H9 (cell line): ENCODE measurements around the gene CAMTA1. TPM values are rescaled to one million over a fixed set of nuclear protein-coding genes. Genes with fewer than 3 reads are reported as not detected.

Experiments used
- DNase-seq: peaks from one replicate; pipeline ENCODE4 v3.0.0-alpha.2; 2017
- H2AFZ ChIP-seq: one replicate; pipeline ENCODE4 v1.6.1; 2013; ENCODE audit warnings: mild to moderate bottlenecking, low read length, control low read depth, moderate library complexity
- H2AK5ac ChIP-seq: 2 replicates; pipeline ENCODE4 v1.6.1; 2013; ENCODE audit warnings: low read length, control low read depth, mixed read lengths; ENCODE audit not compliant: insufficient read length
- H2BK120ac ChIP-seq: one replicate; pipeline ENCODE4 v1.6.1; 2013; ENCODE audit warnings: low read depth, mild to moderate bottlenecking, low read length, control low read depth, inconsistent platforms; ENCODE audit not compliant: poor library complexity, severe bottlenecking
- H2BK12ac ChIP-seq: 2 replicates; pipeline ENCODE4 v1.6.1; 2013; ENCODE audit warnings: low read length, control low read depth, mixed read lengths, low read depth; ENCODE audit not compliant: insufficient read length
- H2BK15ac ChIP-seq: 2 replicates; pipeline ENCODE4 v1.6.1; 2013; ENCODE audit warnings: low read depth, low read length, control low read depth
- H2BK20ac ChIP-seq: one replicate; pipeline ENCODE4 v1.6.1; 2013; ENCODE audit warnings: low read depth, mild to moderate bottlenecking, low read length, control low read depth, inconsistent platforms; ENCODE audit not compliant: poor library complexity, severe bottlenecking
- H2BK5ac ChIP-seq: 2 replicates; pipeline ENCODE4 v1.6.1; 2013; ENCODE audit warnings: low read length, control low read depth, mixed read lengths; ENCODE audit not compliant: insufficient read length
- H3K14ac ChIP-seq: 2 replicates; pipeline ENCODE4 v1.6.1; 2013; ENCODE audit warnings: low read length, control low read depth; ENCODE audit not compliant: insufficient read depth
- H3K18ac ChIP-seq: 2 replicates; pipeline ENCODE4 v1.6.1; 2013; ENCODE audit warnings: low read depth, mild to moderate bottlenecking, mixed read lengths, low read length, control low read depth; ENCODE audit not compliant: insufficient read length
- H3K23ac ChIP-seq: 2 replicates; pipeline ENCODE4 v1.6.1; 2013; ENCODE audit warnings: low read length, control low read depth, mixed read lengths, low read depth; ENCODE audit not compliant: insufficient read length
- H3K23me2 ChIP-seq: 2 replicates; pipeline ENCODE4 v1.6.1; 2013; ENCODE audit warnings: low read depth, mild to moderate bottlenecking, mixed read lengths, low read length, control low read depth; ENCODE audit not compliant: insufficient read length, poor library complexity, severe bottlenecking
- H3K27ac ChIP-seq: 2 replicates; pipeline ENCODE4 v1.5.1; 2013; ENCODE audit warnings: low read length, control low read depth, mixed read lengths, low read depth; ENCODE audit not compliant: insufficient read length
- H3K27me3 ChIP-seq: 2 replicates; pipeline ENCODE4 v1.6.1; 2013; ENCODE audit warnings: low read length, control low read depth, inconsistent platforms; ENCODE audit not compliant: insufficient read depth
- H3K4ac ChIP-seq: 2 replicates; pipeline ENCODE4 v1.6.1; 2013; ENCODE audit warnings: low read depth, mild to moderate bottlenecking, control low read depth, inconsistent platforms, low read length, moderate library complexity
- H3K4me1 ChIP-seq: 2 replicates; pipeline ENCODE4 v1.6.1; 2013; ENCODE audit warnings: low read length, control low read depth, inconsistent platforms; ENCODE audit not compliant: insufficient read depth
- H3K4me2 ChIP-seq: 2 replicates; pipeline ENCODE4 v1.6.1; 2013; ENCODE audit warnings: low read length, control low read depth, mixed read lengths; ENCODE audit not compliant: insufficient read length, insufficient read depth
- H3K56ac ChIP-seq: 2 replicates; pipeline ENCODE4 v1.6.1; 2013; ENCODE audit warnings: low read depth, mild to moderate bottlenecking, mixed read lengths, low read length, control low read depth; ENCODE audit not compliant: insufficient read length
- H3K79me1 ChIP-seq: 2 replicates; pipeline ENCODE4 v1.6.1; 2013; ENCODE audit warnings: low read depth, mild to moderate bottlenecking, moderate library complexity, low read length, control low read depth, inconsistent platforms; ENCODE audit not compliant: insufficient read depth, poor library complexity, severe bottlenecking
- H3K79me2 ChIP-seq: 2 replicates; pipeline ENCODE4 v1.6.1; 2013; ENCODE audit warnings: low read length, control low read depth, inconsistent platforms; ENCODE audit not compliant: insufficient read depth
- H3K9ac ChIP-seq: 2 replicates; pipeline ENCODE4 v1.6.1; 2013; ENCODE audit warnings: low read length, control low read depth, mixed read lengths; ENCODE audit not compliant: insufficient read length; ENCODE audit errors: extremely low read depth
- H3K9me3 ChIP-seq: one replicate; pipeline ENCODE4 v1.6.1; 2013; ENCODE audit warnings: low read depth, low read length, inconsistent platforms; ENCODE audit not compliant: control insufficient read depth
- H3T11ph ChIP-seq: one replicate; pipeline ENCODE4 v1.6.1; 2013; ENCODE audit warnings: mild to moderate bottlenecking, low read length, control low read depth, inconsistent platforms
- H4K20me1 ChIP-seq: one replicate; pipeline ENCODE4 v1.6.1; 2013; ENCODE audit not compliant: control insufficient read depth, insufficient read length, insufficient read depth
- H4K5ac ChIP-seq: 2 replicates; pipeline ENCODE4 v1.6.1; 2013; ENCODE audit warnings: low read depth, mild to moderate bottlenecking, mixed read lengths, low read length, control low read depth; ENCODE audit not compliant: insufficient read length
- H4K8ac ChIP-seq: replicated peaks from 2 replicates; pipeline ENCODE4 v1.6.1; 2013; ENCODE audit warnings: low read length, control low read depth, mixed read lengths, low read depth; ENCODE audit not compliant: insufficient read length
- H4K91ac ChIP-seq: 2 replicates; pipeline ENCODE4 v1.6.1; 2013; ENCODE audit warnings: low read depth, mild to moderate bottlenecking, moderate library complexity, mixed read lengths, low read length, control low read depth; ENCODE audit not compliant: insufficient read length
- H3K27ac Mint-ChIP-seq, 3 experiments: 2 replicates in 2 of 3; 3 replicates in 1 of 3; pipeline ENCODE4 v1.8.0; 2020 to 2021; ENCODE audit warnings: mixed read lengths in 3 of 3, mild to moderate bottlenecking in 1 of 3, moderate library complexity in 1 of 3
- H3K27me3 Mint-ChIP-seq: 2 replicates; pipeline ENCODE4 v1.8.0; 2021; ENCODE audit warnings: low read depth, mild to moderate bottlenecking, moderate library complexity, mixed read lengths
- H3K36me3 Mint-ChIP-seq, 3 experiments: 2 replicates in 2 of 3; 3 replicates in 1 of 3; pipeline ENCODE4 v1.8.0; 2020 to 2021; ENCODE audit warnings: low read depth in 3 of 3, mixed read lengths in 3 of 3; ENCODE audit not compliant: insufficient read depth in 1 of 3
- H3K4me1 Mint-ChIP-seq, 2 experiments: 2 replicates each; pipeline ENCODE4 v1.8.0; 2020; ENCODE audit warnings: mixed read lengths in 2 of 2
- H3K4me3 Mint-ChIP-seq, 2 experiments: 2 replicates in 1 of 2; 3 replicates in 1 of 2; pipeline ENCODE4 v1.8.0; 2020 to 2021; ENCODE audit warnings: mild to moderate bottlenecking in 2 of 2, mixed read lengths in 2 of 2, moderate library complexity in 1 of 2
- H3K9me3 Mint-ChIP-seq, 2 experiments: 2 replicates in 1 of 2; 3 replicates in 1 of 2; pipeline ENCODE4 v1.8.0; 2020; ENCODE audit warnings: mild to moderate bottlenecking in 2 of 2, mixed read lengths in 2 of 2, moderate library complexity in 1 of 2
- WGBS: extraction: QIAGEN DNeasy Blood & Tissue Kit; methylation state at CpG from one replicate; pipeline ENCODE4 v1.1.7; 2013; ENCODE audit warnings: missing lambda C conversion rate, low lambda C conversion rate, mixed read lengths; ENCODE audit not compliant: insufficient read length; ENCODE audit errors: extremely low coverage; 5-methylcytosine and 5-hydroxymethylcytosine counted together
- total RNA-seq: library from RNA; stranded (reverse); gene quantifications from 2 replicates; pipeline ENCODE4 v1.2.1, GENCODE V29; 2021
- TF ChIP-seq, protein P1 (sequence below): fragments of 200-600 bp; sonication (generic); conservative IDR thresholded peaks from 3 replicates; pipeline ENCODE4 v1.8.0; 2021; ENCODE audit warnings: antibody characterized with exemption, mild to moderate bottlenecking

The CAMTA1 gene
- total RNA-seq, 1 experiment from 2014 or later = 115 TPM

DNA sequence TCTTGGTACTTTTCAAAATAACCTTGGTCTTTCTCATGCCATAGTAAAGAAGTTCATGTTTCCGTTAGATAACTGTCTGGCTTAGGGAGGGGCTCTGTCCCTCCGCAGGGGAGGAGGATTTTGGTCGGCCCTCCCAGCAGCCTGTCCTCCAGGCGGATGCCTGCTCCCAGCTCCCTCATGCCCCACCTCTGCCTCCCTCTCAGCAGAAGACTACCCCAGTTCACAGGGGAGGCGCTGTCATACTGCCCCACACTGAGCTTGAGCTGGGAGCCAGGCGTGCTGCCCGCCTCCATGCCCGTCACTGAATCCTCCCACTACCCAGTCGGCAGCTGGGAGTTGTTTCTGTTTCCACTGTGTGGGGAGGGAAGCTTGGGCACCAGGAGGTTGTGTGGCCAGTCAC lies 127.3 kb downstream of the CAMTA1 start:
- H3K4me3 Mint-ChIP-seq = no peak overlapping the region; a peak in 1 of 5 replicates
- no peak overlapping the region for H2AK5ac ChIP-seq
- no peaks in the 10 kb centered on the region for H3K79me2 ChIP-seq
- no peak overlapping the region for H2BK5ac ChIP-seq
- WGBS = no CpG with 5 or more reads among the region's 9 CpGs
- H3K36me3 Mint-ChIP-seq = peaks cover 3 to 7% (median 4%) of the 10 kb centered on the region in 3 experiments; a peak in 6 of 7 replicates
- no peaks in the 10 kb centered on the region for H3K27me3 Mint-ChIP-seq
- no peak overlapping the region for H4K5ac ChIP-seq
- peak overlapping the region; percentile 31; the same call in 1 of the 2 replicates for H3K14ac ChIP-seq
- DNase-seq = no peak
- H3K27ac ChIP-seq = no peak overlapping the region
- H3K23me2 ChIP-seq = no peaks in the 10 kb centered on the region
- no peak overlapping the region for H3K9ac ChIP-seq
- no peak overlapping the region for H2BK12ac ChIP-seq
- H3K23ac ChIP-seq = no peak overlapping the region
- no peaks in the 10 kb centered on the region for H3K27me3 ChIP-seq
- no peak overlapping the region for H3K18ac ChIP-seq
- no peak overlapping the region for H3K56ac ChIP-seq
- peaks cover 4 to 5% of the 10 kb centered on the region in 2 experiments; a peak in 3 of 5 replicates for H3K9me3 Mint-ChIP-seq
- H2BK20ac ChIP-seq = no peak overlapping the region
- peaks cover 4% of the 10 kb centered on the region; the same call in 1 of the 2 replicates for H3K4me1 ChIP-seq
- H3K4ac ChIP-seq = no peak overlapping the region
- H3K9me3 ChIP-seq = no peaks in the 10 kb centered on the region
- H3K27ac Mint-ChIP-seq = peak overlapping the region in 1 of 3 experiments; percentile 57; a peak in 1 of 7 replicates
- H4K20me1 ChIP-seq = no peaks in the 10 kb centered on the region
- H4K91ac ChIP-seq = no peak overlapping the region
- no peak overlapping the region for H2BK120ac ChIP-seq
- no peak overlapping the region for H2AFZ ChIP-seq
- TF ChIP-seq, protein P1, sequence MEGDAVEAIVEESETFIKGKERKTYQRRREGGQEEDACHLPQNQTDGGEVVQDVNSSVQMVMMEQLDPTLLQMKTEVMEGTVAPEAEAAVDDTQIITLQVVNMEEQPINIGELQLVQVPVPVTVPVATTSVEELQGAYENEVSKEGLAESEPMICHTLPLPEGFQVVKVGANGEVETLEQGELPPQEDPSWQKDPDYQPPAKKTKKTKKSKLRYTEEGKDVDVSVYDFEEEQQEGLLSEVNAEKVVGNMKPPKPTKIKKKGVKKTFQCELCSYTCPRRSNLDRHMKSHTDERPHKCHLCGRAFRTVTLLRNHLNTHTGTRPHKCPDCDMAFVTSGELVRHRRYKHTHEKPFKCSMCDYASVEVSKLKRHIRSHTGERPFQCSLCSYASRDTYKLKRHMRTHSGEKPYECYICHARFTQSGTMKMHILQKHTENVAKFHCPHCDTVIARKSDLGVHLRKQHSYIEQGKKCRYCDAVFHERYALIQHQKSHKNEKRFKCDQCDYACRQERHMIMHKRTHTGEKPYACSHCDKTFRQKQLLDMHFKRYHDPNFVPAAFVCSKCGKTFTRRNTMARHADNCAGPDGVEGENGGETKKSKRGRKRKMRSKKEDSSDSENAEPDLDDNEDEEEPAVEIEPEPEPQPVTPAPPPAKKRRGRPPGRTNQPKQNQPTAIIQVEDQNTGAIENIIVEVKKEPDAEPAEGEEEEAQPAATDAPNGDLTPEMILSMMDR = no peak
- H3T11ph ChIP-seq = no peak overlapping the region
- H3K79me1 ChIP-seq = no peaks in the 10 kb centered on the region
- no peak overlapping the region for H2BK15ac ChIP-seq
- H3K4me1 Mint-ChIP-seq = peaks cover 35 to 53% of the 10 kb centered on the region in 2 experiments
- H3K4me2 ChIP-seq = no peak overlapping the region
- H4K8ac ChIP-seq = no peak overlapping the region
